Esophagus squamous epithelium (tissue), 5 donors: ENCODE data around the gene DNAH2. TPM values are rescaled to one million over a fixed set of nuclear protein-coding genes. Genes with fewer than 3 reads are reported as not detected.
A peak's percentile ranks its signal among the peaks of the same experiment; 100 is the strongest.

ENCODE experiments used
- DNase-seq: peaks from one replicate; lab custom pipeline; 2025; lab: John Stamatoyannopoulos, UW
- H3K27ac ChIP-seq, 4 donors: fragments of 200-600 bp; sonication (generic); one replicate each; pipeline ENCODE4 v1.5.1; 2016 to 2019; ENCODE audit warnings: mild to moderate bottlenecking in 1 of 4
- H3K27me3 ChIP-seq, 4 donors: fragments of 200-600 bp; sonication (generic); 1 replicate in 3 of 4; 2 replicates in 1 of 4; pipeline versions ENCODE4 v1.5.1 to v1.6.0; 2017 to 2021; ENCODE audit warnings: antibody characterized with exemption in 1 of 4
- H3K36me3 ChIP-seq, 3 donors: fragments of 200-600 bp; sonication (generic); one replicate each; pipeline ENCODE4 v1.5.1; 2016 to 2019
- H3K4me1 ChIP-seq, 3 donors: fragments of 200-600 bp; sonication (generic); one replicate each; pipeline ENCODE4 v1.5.1; 2017 to 2019
- H3K4me3 ChIP-seq, 4 donors: fragments of 200-600 bp; sonication (generic); 1 replicate in 3 of 4; 2 replicates in 1 of 4; pipeline ENCODE4 v1.5.1; 2016 to 2019; ENCODE audit warnings: mild to moderate bottlenecking in 2 of 4, moderate library complexity in 1 of 4
- H3K9me3 ChIP-seq, 3 donors: fragments of 200-600 bp; sonication (generic); one replicate each; pipeline ENCODE4 v1.5.1; 2016 to 2019
- POLR2A ChIP-seq, 4 donors: fragments of 450-650 bp; IDR thresholded peaks; one replicate each; pipeline ENCODE4 v1.6.1; 2017; ENCODE audit warnings: antibody characterized with exemption in 4 of 4, mild to moderate bottlenecking in 4 of 4, moderate library complexity in 3 of 4
- WGBS, 2 donors: methylation state at CpG; one replicate each; pipeline ENCODE4 v1.1.5; 2018; 5-methylcytosine and 5-hydroxymethylcytosine counted together
- intact Hi-C: fragments of 100-400 bp; cut with DNase I; formaldehyde crosslinking; loops from one replicate; pipeline ENCODE4 v1.15.0; 2022
- total RNA-seq, 4 donors: library from RNA; depleted of rRNA; stranded (reverse); fragments of >200 nt; gene quantifications; one replicate each; pipeline ENCODE4 v1.1.0, GENCODE V29; 2016
- TF ChIP-seq, protein P1 (sequence below), 6 experiments: fragments of 450-650 bp in 4 of 6; fragments of 200-600 bp in 2 of 6; sonication (generic) in 2 of 6; IDR thresholded peaks; one replicate each; pipeline ENCODE4 v1.5.1; 2016 to 2019; ENCODE audit warnings: antibody characterized with exemption in 6 of 6, mild to moderate bottlenecking in 4 of 6, moderate library complexity in 4 of 6
- donor health status: DM: yes; HTN: yes; CAD: no.

The DNAH2 gene
- total RNA-seq, 4 donors from 2014 or later: under 0.01 to 0.04 (median 0.03) TPM; not detected in 1

DNA sequence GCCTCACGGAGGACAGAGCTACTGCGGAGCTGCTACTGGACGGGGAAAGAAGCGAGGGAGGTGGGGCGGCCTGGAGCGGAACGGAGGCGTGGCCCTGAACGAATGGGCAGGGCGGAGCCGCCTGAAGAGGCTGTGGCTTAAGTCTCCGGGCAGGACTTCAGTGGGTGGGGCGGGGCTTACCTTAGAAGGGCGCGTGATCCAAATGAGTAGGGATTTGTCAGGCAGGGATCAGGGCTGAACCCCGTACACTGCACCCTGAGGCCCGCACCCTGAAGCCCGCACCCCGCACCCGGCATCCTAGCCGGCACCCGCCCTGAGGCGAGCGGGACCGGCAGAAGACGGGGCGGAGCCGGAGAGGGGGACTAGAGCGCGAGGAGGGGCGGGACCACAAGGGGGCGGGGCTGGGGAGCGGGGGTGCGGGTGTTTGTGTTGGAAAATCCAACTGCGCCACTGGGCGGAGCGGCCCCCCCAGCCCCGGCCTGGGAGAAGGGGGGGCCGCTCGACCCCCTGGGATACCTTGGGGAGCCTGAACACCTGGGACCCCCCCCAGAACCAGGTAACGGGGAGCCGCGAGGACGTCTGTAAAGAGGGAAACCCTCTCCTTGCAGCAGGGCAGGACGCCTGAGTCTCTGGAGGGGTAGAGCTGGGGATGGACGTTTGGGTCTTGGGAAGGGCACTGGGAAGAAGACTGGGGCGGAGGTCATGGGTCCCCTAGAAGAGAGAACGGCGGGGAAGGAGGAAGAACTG is 116.4 kb downstream of the DNAH2 start, which contains the start of gene KDM6B:
TSS of gene KDM6B (plus strand) at position 423 of the 747 bp plus-strand sequence. CDS start 11,338 bp downstream, outside the sequence.
- intact Hi-C loops: no loop called here
- peak; percentile 75 for DNase-seq

DNA sequence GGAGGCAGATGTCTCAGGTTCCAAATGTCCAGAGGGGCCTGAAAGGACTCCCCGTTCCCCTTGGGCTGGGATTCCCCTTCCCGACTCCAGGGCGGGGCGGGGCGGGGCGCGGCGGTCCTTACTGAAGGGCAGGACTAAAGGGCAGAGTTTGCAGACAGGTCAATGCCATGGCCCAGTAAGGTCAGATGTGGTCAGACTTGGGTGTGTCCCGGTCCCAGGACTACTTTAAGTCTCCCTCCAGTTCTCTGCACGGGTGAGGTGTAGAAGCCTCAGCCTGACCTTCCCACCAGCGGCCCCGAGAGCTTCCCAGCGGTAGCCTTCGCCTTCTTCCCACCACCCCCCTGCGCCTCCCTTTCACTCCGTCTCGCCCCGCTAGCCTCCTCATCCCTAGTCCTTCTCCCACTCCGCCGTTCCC is 117.0 kb downstream of the DNAH2 start:
- peaks cover 35 to 60% (median 36%) of the 10 kb centered on the region in 3 donors for H3K4me1 ChIP-seq
- intact Hi-C loops: no loop called here
- no peaks in the 10 kb centered on the region for H3K36me3 ChIP-seq
- no peaks in the 10 kb centered on the region for H3K9me3 ChIP-seq
- H3K27me3 ChIP-seq: peaks cover 0 to 13% (median 0%) of the 10 kb centered on the region in 4 donors
- DNase-seq: no peak
- H3K4me3 ChIP-seq: peak overlapping the region; percentile 67 to 82 (median 77)
- TF ChIP-seq POLR2A (IDR thresholded peaks at IDR 0.05): no peak
- TF ChIP-seq, protein P1, sequence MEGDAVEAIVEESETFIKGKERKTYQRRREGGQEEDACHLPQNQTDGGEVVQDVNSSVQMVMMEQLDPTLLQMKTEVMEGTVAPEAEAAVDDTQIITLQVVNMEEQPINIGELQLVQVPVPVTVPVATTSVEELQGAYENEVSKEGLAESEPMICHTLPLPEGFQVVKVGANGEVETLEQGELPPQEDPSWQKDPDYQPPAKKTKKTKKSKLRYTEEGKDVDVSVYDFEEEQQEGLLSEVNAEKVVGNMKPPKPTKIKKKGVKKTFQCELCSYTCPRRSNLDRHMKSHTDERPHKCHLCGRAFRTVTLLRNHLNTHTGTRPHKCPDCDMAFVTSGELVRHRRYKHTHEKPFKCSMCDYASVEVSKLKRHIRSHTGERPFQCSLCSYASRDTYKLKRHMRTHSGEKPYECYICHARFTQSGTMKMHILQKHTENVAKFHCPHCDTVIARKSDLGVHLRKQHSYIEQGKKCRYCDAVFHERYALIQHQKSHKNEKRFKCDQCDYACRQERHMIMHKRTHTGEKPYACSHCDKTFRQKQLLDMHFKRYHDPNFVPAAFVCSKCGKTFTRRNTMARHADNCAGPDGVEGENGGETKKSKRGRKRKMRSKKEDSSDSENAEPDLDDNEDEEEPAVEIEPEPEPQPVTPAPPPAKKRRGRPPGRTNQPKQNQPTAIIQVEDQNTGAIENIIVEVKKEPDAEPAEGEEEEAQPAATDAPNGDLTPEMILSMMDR (IDR thresholded peaks at IDR 0.05): no peak
- H3K27ac ChIP-seq: peak overlapping the region; percentile 97 to 99 (median 98)
- WGBS, 2 donors: 0 to 2% methylated on average over 7 to 10 of the region's 20 CpGs

More for the DNA sequence above, 116.4 kb downstream of the DNAH2 start, which contains the start of gene KDM6B:
- Histone ChIP-seq H3K4me3 (peak within 1 kb of the TSS; percentile 67 to 82 (median 77)), H3K36me3 (no peaks in the 10 kb centered on the region), H3K4me1 (peaks cover 29 to 54% (median 30%) of the 10 kb centered on the region in 3 donors), H3K27ac (peak within 1 kb of the TSS; percentile 97 to 99 (median 98)), H3K27me3 (peaks cover 0 to 13% (median 0%) of the 10 kb centered on the region in 4 donors), H3K9me3 (no peaks in the 10 kb centered on the region)
- WGBS, 2 donors: 0% methylated on average over 14 to 24 of the region's 49 CpGs
- TF ChIP-seq POLR2A (IDR thresholded peaks at IDR 0.05): peak in 1 of 4 donors; percentile 55
- TF ChIP-seq, protein P1 (IDR thresholded peaks at IDR 0.05): peak in 3 of 6 experiments; percentile 17 to 28 (median 20)

DNA sequence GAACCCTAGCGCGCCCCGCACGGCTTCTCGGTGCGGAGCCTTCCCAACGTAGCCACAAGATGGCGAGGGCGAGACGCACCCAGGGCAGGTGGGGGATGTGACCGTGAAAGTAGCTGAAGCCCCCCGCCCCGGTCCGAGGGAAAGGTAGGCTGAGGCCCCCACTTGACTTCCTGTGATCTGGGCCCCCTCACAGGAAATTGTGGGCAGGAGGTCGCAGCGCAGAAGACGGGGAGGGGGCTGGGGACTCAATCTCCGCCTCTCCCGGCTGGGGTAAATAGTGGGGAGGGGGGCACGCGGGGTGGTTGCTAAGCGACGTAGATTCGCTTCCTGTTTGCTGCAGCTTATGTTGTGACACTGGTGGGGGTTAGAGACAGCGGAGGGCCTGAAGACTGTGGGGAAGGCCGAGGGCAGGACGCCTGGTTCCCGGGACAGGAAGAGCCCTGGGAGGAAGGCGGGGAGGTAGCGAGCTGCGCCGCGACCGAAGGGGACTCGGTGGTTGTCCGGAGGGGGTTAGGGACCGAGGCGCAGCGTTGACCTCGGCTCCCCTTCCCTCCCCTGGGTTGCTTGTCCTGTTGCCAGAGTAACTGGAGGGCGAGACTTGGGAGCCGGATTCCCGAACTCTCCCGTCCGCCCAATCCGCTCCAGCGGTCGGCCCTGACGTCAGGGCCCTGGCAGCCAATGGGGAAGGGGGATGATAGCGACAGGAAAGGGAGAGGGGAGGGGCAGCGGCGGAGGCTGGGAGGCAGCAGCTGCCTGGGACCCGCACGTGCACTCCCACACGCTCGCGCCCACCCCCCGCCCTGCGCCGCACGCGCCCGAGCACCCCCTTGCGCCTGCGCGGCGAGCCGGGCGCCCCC is 117.6 kb downstream of the DNAH2 start:
- Histone ChIP-seq H3K27me3 (peaks cover 0 to 10% (median 0%) of the 10 kb centered on the region in 4 donors), H3K27ac (peak overlapping the region; percentile 97 to 99 (median 98)), H3K9me3 (no peaks in the 10 kb centered on the region), H3K4me1 (peaks cover 41 to 67% (median 41%) of the 10 kb centered on the region in 3 donors), H3K4me3 (peak overlapping the region; percentile 67 to 82 (median 77)), H3K36me3 (no peaks in the 10 kb centered on the region)
- intact Hi-C loops: no loop called here
- WGBS, 2 donors: 1 to 2% methylated on average over 22 to 33 of the region's 69 CpGs
- DNase-seq: peak; percentile 67
- TF ChIP-seq, protein P1 (IDR thresholded peaks at IDR 0.05): peak; percentile 72 to 86 (median 80)
- TF ChIP-seq POLR2A (IDR thresholded peaks at IDR 0.05): peak in 3 of 4 donors; percentile 78 to 83 (median 82)

DNA sequence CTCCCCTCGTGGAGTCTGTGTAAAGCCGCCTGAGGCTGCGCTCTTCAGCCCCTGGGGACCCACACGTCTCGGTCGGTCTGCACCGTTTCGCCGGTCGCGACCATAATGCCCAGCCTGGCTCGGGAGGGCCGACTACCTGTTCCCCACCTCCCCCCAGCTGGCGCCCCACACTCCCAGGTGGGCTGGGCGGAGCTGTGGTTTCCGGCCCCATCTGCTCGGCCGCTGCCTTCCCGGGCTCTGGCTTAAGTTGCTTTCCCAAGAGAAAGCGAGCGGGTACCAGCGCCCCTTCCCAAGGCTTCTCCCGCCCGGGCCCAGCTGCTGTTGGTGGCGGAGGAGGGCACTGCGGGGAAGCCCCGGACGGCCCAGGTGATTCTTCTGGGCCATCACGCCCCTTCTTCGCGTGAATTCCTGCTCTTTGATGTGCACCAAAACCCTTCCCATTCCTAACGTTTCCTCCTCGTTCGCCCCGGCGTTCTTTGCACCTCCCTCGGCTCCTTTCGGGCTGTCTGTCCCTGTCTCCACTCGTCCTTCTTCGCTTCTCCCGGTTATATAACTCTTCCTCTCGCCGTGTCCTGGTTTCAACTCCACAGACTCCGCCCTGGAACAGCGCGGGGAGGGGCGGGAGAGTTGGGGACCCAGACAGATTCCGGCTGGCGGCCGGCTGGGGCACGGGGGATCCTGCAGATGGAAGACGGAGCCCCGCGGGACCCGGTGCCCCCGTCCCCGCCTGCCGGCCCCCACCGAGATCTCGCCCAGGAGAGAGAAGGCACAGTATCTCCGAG is 118.5 kb downstream of the DNAH2 start:
- Histone ChIP-seq H3K27me3 (peaks cover 0 to 4% (median 0%) of the 10 kb centered on the region in 4 donors), H3K4me1 (peaks cover 42 to 75% (median 50%) of the 10 kb centered on the region in 3 donors), H3K9me3 (no peaks in the 10 kb centered on the region), H3K36me3 (peaks cover 0 to 8% (median 0%) of the 10 kb centered on the region in 3 donors), H3K4me3 (peak overlapping the region; percentile 67 to 82 (median 77)), H3K27ac (peak overlapping the region; percentile 97 to 99 (median 98))
- no peak for DNase-seq
- intact Hi-C loops: no loop called here
- WGBS, 2 donors: 0 to 1% methylated on average over 17 to 25 of the region's 61 CpGs
- TF ChIP-seq, protein P1 (IDR thresholded peaks at IDR 0.05): peak in 1 of 6 experiments; percentile 4
- TF ChIP-seq POLR2A (IDR thresholded peaks at IDR 0.05): peak in 3 of 4 donors; percentile 9 to 70 (median 51)
